Naive thymus-derived CD4-positive, alpha-beta T cell (primary cell): Measurements from ENCODE around the gene NRXN3. TPM values are rescaled to one million over a fixed set of nuclear protein-coding genes. Genes with fewer than 3 reads are reported as not detected.

ENCODE experiments used
- ATAC-seq: fragments of 150-1000 bp; cut with Tn5 transposase; 2 replicates; pipeline ENCODE4 v1.10.0; 2021; ENCODE audit warnings: mild to moderate bottlenecking, moderate library complexity
- CTCF ChIA-PET: fragments of 350-600 bp; sonication (Branson Sonifier 250); formaldehyde crosslinking; loops from one replicate; lab custom pipeline; 2021; ENCODE audit warnings: antibody characterized with exemption; lab: Charles Lee
- POLR2A ChIA-PET: fragments of 350-600 bp; sonication (Branson Sonifier 250); formaldehyde crosslinking; loops from one replicate; lab custom pipeline; 2021; ENCODE audit warnings: antibody characterized with exemption, inconsistent platforms; lab: Charles Lee
- DNase-seq, 9 donors: peaks; one replicate each; pipeline versions ENCODE4 v3.0.0 to v3.0.0-alpha.2; 2020 to 2022; ENCODE audit warnings: mixed read lengths in 1 of 9
- H3K27ac ChIP-seq: one replicate; pipeline ENCODE4 v1.7.0; 2013; ENCODE audit warnings: mild to moderate bottlenecking, low read depth, low read length, moderate library complexity
- H3K27me3 ChIP-seq, 2 donors: one replicate each; pipeline ENCODE4 v1.7.0; 2013; ENCODE audit warnings: low read length in 2 of 2, mild to moderate bottlenecking in 2 of 2, moderate library complexity in 2 of 2; ENCODE audit not compliant: control insufficient read depth in 2 of 2, insufficient read depth in 2 of 2
- H3K36me3 ChIP-seq, 3 experiments: 1 replicate in 2 of 3; 2 replicates in 1 of 3; pipeline ENCODE4 v1.7.0; 2013; ENCODE audit warnings: low read length in 3 of 3, mild to moderate bottlenecking in 3 of 3, moderate library complexity in 1 of 3; ENCODE audit not compliant: insufficient read depth in 3 of 3, control insufficient read depth in 2 of 3
- H3K4me1 ChIP-seq, 2 donors: one replicate each; pipeline ENCODE4 v1.7.0; 2013; ENCODE audit warnings: low read length in 2 of 2, mild to moderate bottlenecking in 2 of 2, moderate library complexity in 1 of 2; ENCODE audit not compliant: control insufficient read depth in 2 of 2, insufficient read depth in 2 of 2
- H3K4me3 ChIP-seq: 2 replicates; pipeline ENCODE4 v1.7.0; 2013; ENCODE audit warnings: mild to moderate bottlenecking, low read length
- H3K9me3 ChIP-seq, 3 experiments: 1 replicate in 2 of 3; 2 replicates in 1 of 3; pipeline ENCODE4 v1.7.0; 2013; ENCODE audit warnings: low read length in 3 of 3; ENCODE audit not compliant: control insufficient read depth in 2 of 3
- H3K27ac Mint-ChIP-seq, 9 donors: one replicate each; pipeline ENCODE4 v1.8.0; 2020 to 2022; ENCODE audit warnings: mixed read lengths in 9 of 9, mild to moderate bottlenecking in 8 of 9, moderate library complexity in 5 of 9, inconsistent platforms in 2 of 9
- H3K27me3 Mint-ChIP-seq, 5 donors: one replicate each; pipeline ENCODE4 v1.8.0; 2021 to 2022; ENCODE audit warnings: mixed read lengths in 5 of 5, mild to moderate bottlenecking in 1 of 5
- H3K36me3 Mint-ChIP-seq, 5 donors: one replicate each; pipeline ENCODE4 v1.8.0; 2020 to 2022; ENCODE audit warnings: mixed read lengths in 5 of 5, mild to moderate bottlenecking in 3 of 5, inconsistent platforms in 1 of 5
- H3K4me1 Mint-ChIP-seq, 7 donors: one replicate each; pipeline ENCODE4 v1.8.0; 2020 to 2022; ENCODE audit warnings: mixed read lengths in 7 of 7, mild to moderate bottlenecking in 3 of 7, inconsistent platforms in 1 of 7
- H3K4me3 Mint-ChIP-seq, 10 donors: one replicate each; pipeline ENCODE4 v1.8.0; 2020 to 2022; ENCODE audit warnings: mild to moderate bottlenecking in 10 of 10, mixed read lengths in 10 of 10, moderate library complexity in 6 of 10, inconsistent platforms in 2 of 10
- H3K9me3 Mint-ChIP-seq, 11 donors: one replicate each; pipeline ENCODE4 v1.8.0; 2020 to 2022; ENCODE audit warnings: mixed read lengths in 11 of 11, mild to moderate bottlenecking in 4 of 11, inconsistent platforms in 1 of 11, moderate library complexity in 1 of 11
- intact Hi-C, 2 donors: fragments of 100-400 bp; cut with micrococcal nuclease; formaldehyde crosslinking; loops; one replicate each; pipeline ENCODE4 v1.15.1; 2023
- polyA plus RNA-seq, 2 donors: library from polyadenylated mRNA; unstranded; fragments of 300-500 nt; fragmentation: Illumina TruSeq; gene quantifications; one replicate each; pipeline ENCODE4 v1.2.3, GENCODE V29; 2021
- total RNA-seq, 6 experiments: library from RNA in 5 of 6; stranded (reverse) in 5 of 6; gene quantifications; 1 replicate in 5 of 6; 2 replicates in 1 of 6; pipeline ENCODE4 v1.2.3 and lab custom pipeline; 2021 to 2026

NRXN3 gene
- total and polyA plus RNA-seq, 7 experiments from 2014 or later: not detected

GRCh38 chr14:79083356-79083755, 913.2 kb downstream of the NRXN3 start:
- POLR2A ChIA-PET: no interaction called here
- H3K27ac Mint-ChIP-seq: no peak overlapping the region
- DNase-seq (no peak), ATAC-seq (no peak)
- Histone ChIP-seq H3K27me3 (no peaks in the 10 kb centered on the region), H3K4me3 (no peak overlapping the region), H3K27ac (no peak overlapping the region), H3K4me1 (no peaks in the 10 kb centered on the region), H3K9me3 (no peaks in the 10 kb centered on the region), H3K36me3 (no peaks in the 10 kb centered on the region)
- CTCF ChIA-PET: no interaction called here
- intact Hi-C loops: no loop called here
- H3K27me3 Mint-ChIP-seq: peaks cover 0 to 4% (median 0%) of the 10 kb centered on the region in 5 donors
- peaks cover 0 to 10% (median 0%) of the 10 kb centered on the region in 11 donors for H3K9me3 Mint-ChIP-seq
- H3K36me3 Mint-ChIP-seq: no peaks in the 10 kb centered on the region
- no peaks in the 10 kb centered on the region for H3K4me1 Mint-ChIP-seq
- no peak overlapping the region for H3K4me3 Mint-ChIP-seq

GRCh38 chr14:79084861-79085260, 914.7 kb downstream of the NRXN3 start:
- peaks cover 0 to 9% (median 0%) of the 10 kb centered on the region in 11 donors for H3K9me3 Mint-ChIP-seq
- H3K4me1 ChIP-seq: no peaks in the 10 kb centered on the region
- H3K27me3 Mint-ChIP-seq: peaks cover 0 to 4% (median 0%) of the 10 kb centered on the region in 5 donors
- H3K4me3 Mint-ChIP-seq: no peak overlapping the region
- no peaks in the 10 kb centered on the region for H3K36me3 Mint-ChIP-seq
- no peak for ATAC-seq
- H3K27ac ChIP-seq: no peak overlapping the region
- no peak for DNase-seq
- ChIA-PET POLR2A (no interaction called here), CTCF (no interaction called here)
- H3K27me3 ChIP-seq: no peaks in the 10 kb centered on the region
- no peaks in the 10 kb centered on the region for H3K4me1 Mint-ChIP-seq
- H3K27ac Mint-ChIP-seq: no peak overlapping the region
- no peak overlapping the region for H3K4me3 ChIP-seq
- intact Hi-C loops: no loop called here
- no peaks in the 10 kb centered on the region for H3K9me3 ChIP-seq
- no peaks in the 10 kb centered on the region for H3K36me3 ChIP-seq

- CTCF ChIA-PET: no interaction called here
- no peaks in the 10 kb centered on the region for H3K4me1 Mint-ChIP-seq
- intact Hi-C loops: no loop called here
- Histone ChIP-seq H3K27ac (no peak overlapping the region), H3K27me3 (no peaks in the 10 kb centered on the region), H3K4me3 (no peak overlapping the region), H3K4me1 (no peaks in the 10 kb centered on the region), H3K36me3 (no peaks in the 10 kb centered on the region), H3K9me3 (no peaks in the 10 kb centered on the region)
- peaks cover 0 to 11% (median 1%) of the 10 kb centered on the region in 11 donors for H3K9me3 Mint-ChIP-seq
- H3K27ac Mint-ChIP-seq: no peak overlapping the region
- POLR2A ChIA-PET: no interaction called here
- peaks cover 0 to 7% (median 0%) of the 10 kb centered on the region in 5 donors for H3K27me3 Mint-ChIP-seq
- DNase-seq (no peak), ATAC-seq (no peak)
- H3K36me3 Mint-ChIP-seq: no peaks in the 10 kb centered on the region
- no peak overlapping the region for H3K4me3 Mint-ChIP-seq
Measured at GRCh38 chr14:79089576-79089975, 919.4 kb downstream of the NRXN3 start.

GRCh38 chr14:79090641-79091180, 920.5 kb downstream of the NRXN3 start:
- Mint-ChIP-seq H3K36me3 (no peaks in the 10 kb centered on the region), H3K27ac (no peak overlapping the region), H3K4me3 (no peak overlapping the region), H3K4me1 (no peaks in the 10 kb centered on the region), H3K27me3 (peaks cover 0 to 7% (median 0%) of the 10 kb centered on the region in 5 donors), H3K9me3 (peaks cover 0 to 11% (median 3%) of the 10 kb centered on the region in 11 donors)
- no peak overlapping the region for H3K27ac ChIP-seq
- no peak for ATAC-seq
- H3K27me3 ChIP-seq: no peaks in the 10 kb centered on the region
- ChIA-PET POLR2A (no interaction called here), CTCF (no interaction called here)
- no peak for DNase-seq
- no peaks in the 10 kb centered on the region for H3K36me3 ChIP-seq
- no peaks in the 10 kb centered on the region for H3K9me3 ChIP-seq
- H3K4me1 ChIP-seq: no peaks in the 10 kb centered on the region
- no peak overlapping the region for H3K4me3 ChIP-seq
- intact Hi-C loops: no loop called here

GRCh38 chr14:79091381-79091963, 921.3 kb downstream of the NRXN3 start:
- no peaks in the 10 kb centered on the region for H3K4me1 ChIP-seq
- intact Hi-C loops: no loop called here
- no peak overlapping the region for H3K27ac ChIP-seq
- no peak for DNase-seq
- ChIA-PET CTCF (no interaction called here), POLR2A (no interaction called here)
- no peaks in the 10 kb centered on the region for H3K9me3 ChIP-seq
- Mint-ChIP-seq H3K36me3 (no peaks in the 10 kb centered on the region), H3K27me3 (peaks cover 0 to 7% (median 0%) of the 10 kb centered on the region in 5 donors), H3K9me3 (peaks cover 0 to 11% (median 3%) of the 10 kb centered on the region in 11 donors), H3K4me1 (no peaks in the 10 kb centered on the region), H3K27ac (no peak overlapping the region), H3K4me3 (no peak overlapping the region)
- no peak for ATAC-seq
- no peaks in the 10 kb centered on the region for H3K27me3 ChIP-seq
- no peaks in the 10 kb centered on the region for H3K36me3 ChIP-seq
- no peak overlapping the region for H3K4me3 ChIP-seq

- H3K27me3 Mint-ChIP-seq: peaks cover 0 to 7% (median 0%) of the 10 kb centered on the region in 5 donors
- peaks cover 0 to 11% (median 4%) of the 10 kb centered on the region in 11 donors for H3K9me3 Mint-ChIP-seq
- H3K4me1 ChIP-seq: no peaks in the 10 kb centered on the region
- H3K4me3 ChIP-seq: no peak overlapping the region
- no peak overlapping the region for H3K27ac Mint-ChIP-seq
- peaks cover 0 to 1% (median 0%) of the 10 kb centered on the region in 7 donors for H3K4me1 Mint-ChIP-seq
- ATAC-seq (no peak), DNase-seq (no peak)
- no peaks in the 10 kb centered on the region for H3K36me3 ChIP-seq
- H3K36me3 Mint-ChIP-seq: no peaks in the 10 kb centered on the region
- H3K27ac ChIP-seq: no peak overlapping the region
- intact Hi-C loops: no loop called here
- H3K9me3 ChIP-seq: no peaks in the 10 kb centered on the region
- H3K4me3 Mint-ChIP-seq: no peak overlapping the region
- POLR2A ChIA-PET: no interaction called here
- CTCF ChIA-PET: no interaction called here
- no peaks in the 10 kb centered on the region for H3K27me3 ChIP-seq
Measured at GRCh38 chr14:79093531-79093930, 923.4 kb downstream of the NRXN3 start.

- no peak for ATAC-seq
- DNase-seq: no peak
- H3K9me3 Mint-ChIP-seq: peaks cover 0 to 11% (median 5%) of the 10 kb centered on the region in 11 donors
- Histone ChIP-seq H3K27me3 (no peaks in the 10 kb centered on the region), H3K9me3 (no peaks in the 10 kb centered on the region), H3K27ac (no peak overlapping the region), H3K4me1 (no peaks in the 10 kb centered on the region), H3K36me3 (no peaks in the 10 kb centered on the region), H3K4me3 (no peak overlapping the region)
- peaks cover 0 to 1% (median 0%) of the 10 kb centered on the region in 7 donors for H3K4me1 Mint-ChIP-seq
- no peak overlapping the region for H3K27ac Mint-ChIP-seq
- H3K27me3 Mint-ChIP-seq: peaks cover 0 to 7% (median 0%) of the 10 kb centered on the region in 5 donors
- ChIA-PET POLR2A (no interaction called here), CTCF (no interaction called here)
- intact Hi-C loops: no loop called here
- no peak overlapping the region for H3K4me3 Mint-ChIP-seq
- no peaks in the 10 kb centered on the region for H3K36me3 Mint-ChIP-seq
Measured at GRCh38 chr14:79094951-79095350, 924.8 kb downstream of the NRXN3 start.
